ENCODE results near the gene MARCHF2. TPM values are rescaled to one million over a fixed set of nuclear protein-coding genes. Genes with fewer than 3 reads are reported as not detected.
A peak's percentile ranks its signal among the peaks of the same experiment; 100 is the strongest.

The MARCHF2 gene
- total and polyA plus RNA-seq, 9 of the 15 experiments (the other 6 are each of a cell fraction or from before 2014, with no cell fraction given): 0.39 to 6.4 (median 2.2) TPM

- TF ChIP-seq E2F6 (IDR thresholded peaks at IDR 0.05; ENCODE audit: borderline replicate concordance in 1 of 2, extremely low read depth in 1 of 2, insufficient read depth in 1 of 2, insufficient read length in 1 of 2, low read depth in 1 of 2, low read length in 1 of 2, poor library complexity in 1 of 2, severe bottlenecking in 1 of 2): peak in 1 of 2 experiments; percentile 7
- TF ChIP-seq TEAD2 (tag; IDR thresholded peaks at IDR 0.05): peak; percentile 64; the same call in 1 of the 2 replicates
- TF ChIP-seq ZNF398 (CRISPR knock-in tag; IDR thresholded peaks at IDR 0.05): no peak
- no peak for TF ChIP-seq HNRNPUL1 (IDR thresholded peaks at IDR 0.05; ENCODE audit: low read length)
- no peak for TF ChIP-seq KLF10 (CRISPR knock-in tag; IDR thresholded peaks at IDR 0.05)
- no peak; the same call in 1 of the 2 replicates for TF ChIP-seq HDAC2 (IDR thresholded peaks at IDR 0.05)
- TF ChIP-seq MYNN (IDR thresholded peaks at IDR 0.05): no peak
- no peak for TF ChIP-seq MYNN (CRISPR knock-in tag; IDR thresholded peaks at IDR 0.05)
- no peak for TF ChIP-seq SMC3 (conservative IDR thresholded peaks at IDR 0.05; ENCODE audit: insufficient read depth, low read depth, low read length)
- TF ChIP-seq MED1 (CRISPR knock-in tag; IDR thresholded peaks at IDR 0.05; ENCODE audit: borderline replicate concordance): no peak
- peak; percentile 68 for TF ChIP-seq ETS1 (conservative IDR thresholded peaks at IDR 0.05; ENCODE audit: control insufficient read depth, low read depth, low read length)
- no peak for TF ChIP-seq MEF2A (IDR thresholded peaks at IDR 0.05; ENCODE audit: control insufficient read depth, low read depth, low read length)
- 0 out of 2 replicates have a peak, but pooled peaks have one; percentile 29 for TF ChIP-seq ZHX1 (conservative IDR thresholded peaks at IDR 0.05; ENCODE audit: low read length)
- TF ChIP-seq CBX3 (IDR thresholded peaks at IDR 0.05; ENCODE audit: borderline replicate concordance in 1 of 2, low read length in 2 of 2): no peak
- TF ChIP-seq BRCA1 (IDR thresholded peaks at IDR 0.05): no peak
- no peak for TF ChIP-seq BRCA1 (CRISPR knock-in tag; IDR thresholded peaks at IDR 0.05)
- TF ChIP-seq ZNF766 (CRISPR knock-in tag; conservative IDR thresholded peaks at IDR 0.05): no peak
- no peak for TF ChIP-seq CTCFL (IDR thresholded peaks at IDR 0.05; ENCODE audit: borderline replicate concordance, insufficient read depth, low read depth, low read length, poor library complexity, severe bottlenecking)
Measured at GRCh38 chr19:8389891-8390616, 23.1 kb upstream of the MARCHF2 start, which contains the start of gene RAB11B (continued).
